HL-60 (cell line): Measurements from ENCODE around the gene HNRNPLL.

Experiments
- DNase-seq, 2 experiments: peaks; one replicate each; pipeline ENCODE4 v3.0.0-alpha.2; 2010 to 2020; ENCODE audit warnings: low read depth in 1 of 2, low spot score in 1 of 2
- H3K27ac ChIP-seq: fragments of 250-450 bp; sonication (Bioruptor Pico); replicated peaks from 2 replicates; pipeline ENCODE4 v1.5.1; 2020; ENCODE audit warnings: mild to moderate bottlenecking, moderate library complexity
- H3K27me3 ChIP-seq: fragments of 250-450 bp; sonication (Bioruptor Pico); 2 replicates; pipeline ENCODE4 v1.5.1; 2021; ENCODE audit warnings: mild to moderate bottlenecking, moderate library complexity; ENCODE audit not compliant: insufficient read depth, poor library complexity, severe bottlenecking
- H3K4me3 ChIP-seq: replicated peaks from 2 replicates; pipeline ENCODE4 v1.5.1; 2011; ENCODE audit warnings: mild to moderate bottlenecking, control low read depth, low read length; ENCODE audit not compliant: insufficient read depth
- GABPA ChIP-seq: IDR thresholded peaks from 2 replicates; pipeline ENCODE4 v1.6.1; 2012; ENCODE audit warnings: low read depth
- POLR2AphosphoS5 ChIP-seq: IDR thresholded peaks from 2 replicates; pipeline ENCODE4 v1.6.1; 2012; ENCODE audit warnings: low read depth
- SPI1 ChIP-seq: IDR thresholded peaks from 2 replicates; pipeline ENCODE4 v1.6.1; 2012; ENCODE audit warnings: low read depth, mild to moderate bottlenecking, borderline replicate concordance
- TF ChIP-seq, protein P1 (sequence below): IDR thresholded peaks from one replicate; pipeline ENCODE4 v1.5.1; 2011; ENCODE audit warnings: low read length, control low read depth, inconsistent platforms; ENCODE audit not compliant: insufficient read depth
- TF ChIP-seq, protein P2 (sequence below): IDR thresholded peaks from 2 replicates; pipeline ENCODE4 v1.6.1; 2012; ENCODE audit warnings: low read depth; ENCODE audit not compliant: insufficient replicate concordance

Gene HNRNPLL

GRCh38 chr2:38515155-38516074 lies 87.3 kb downstream of the HNRNPLL start:
- no peak overlapping the region for H3K27ac ChIP-seq
- H3K4me3 ChIP-seq, result no peak overlapping the region
- DNase-seq, result peak in 1 of 2 experiments; percentile 27
- no peaks in the 10 kb centered on the region for H3K27me3 ChIP-seq
- TF ChIP-seq POLR2AphosphoS5 (no peak), SPI1 (no peak), GABPA (no peak)
- TF ChIP-seq, protein P1, sequence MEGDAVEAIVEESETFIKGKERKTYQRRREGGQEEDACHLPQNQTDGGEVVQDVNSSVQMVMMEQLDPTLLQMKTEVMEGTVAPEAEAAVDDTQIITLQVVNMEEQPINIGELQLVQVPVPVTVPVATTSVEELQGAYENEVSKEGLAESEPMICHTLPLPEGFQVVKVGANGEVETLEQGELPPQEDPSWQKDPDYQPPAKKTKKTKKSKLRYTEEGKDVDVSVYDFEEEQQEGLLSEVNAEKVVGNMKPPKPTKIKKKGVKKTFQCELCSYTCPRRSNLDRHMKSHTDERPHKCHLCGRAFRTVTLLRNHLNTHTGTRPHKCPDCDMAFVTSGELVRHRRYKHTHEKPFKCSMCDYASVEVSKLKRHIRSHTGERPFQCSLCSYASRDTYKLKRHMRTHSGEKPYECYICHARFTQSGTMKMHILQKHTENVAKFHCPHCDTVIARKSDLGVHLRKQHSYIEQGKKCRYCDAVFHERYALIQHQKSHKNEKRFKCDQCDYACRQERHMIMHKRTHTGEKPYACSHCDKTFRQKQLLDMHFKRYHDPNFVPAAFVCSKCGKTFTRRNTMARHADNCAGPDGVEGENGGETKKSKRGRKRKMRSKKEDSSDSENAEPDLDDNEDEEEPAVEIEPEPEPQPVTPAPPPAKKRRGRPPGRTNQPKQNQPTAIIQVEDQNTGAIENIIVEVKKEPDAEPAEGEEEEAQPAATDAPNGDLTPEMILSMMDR, result no peak
- TF ChIP-seq, protein P2, sequence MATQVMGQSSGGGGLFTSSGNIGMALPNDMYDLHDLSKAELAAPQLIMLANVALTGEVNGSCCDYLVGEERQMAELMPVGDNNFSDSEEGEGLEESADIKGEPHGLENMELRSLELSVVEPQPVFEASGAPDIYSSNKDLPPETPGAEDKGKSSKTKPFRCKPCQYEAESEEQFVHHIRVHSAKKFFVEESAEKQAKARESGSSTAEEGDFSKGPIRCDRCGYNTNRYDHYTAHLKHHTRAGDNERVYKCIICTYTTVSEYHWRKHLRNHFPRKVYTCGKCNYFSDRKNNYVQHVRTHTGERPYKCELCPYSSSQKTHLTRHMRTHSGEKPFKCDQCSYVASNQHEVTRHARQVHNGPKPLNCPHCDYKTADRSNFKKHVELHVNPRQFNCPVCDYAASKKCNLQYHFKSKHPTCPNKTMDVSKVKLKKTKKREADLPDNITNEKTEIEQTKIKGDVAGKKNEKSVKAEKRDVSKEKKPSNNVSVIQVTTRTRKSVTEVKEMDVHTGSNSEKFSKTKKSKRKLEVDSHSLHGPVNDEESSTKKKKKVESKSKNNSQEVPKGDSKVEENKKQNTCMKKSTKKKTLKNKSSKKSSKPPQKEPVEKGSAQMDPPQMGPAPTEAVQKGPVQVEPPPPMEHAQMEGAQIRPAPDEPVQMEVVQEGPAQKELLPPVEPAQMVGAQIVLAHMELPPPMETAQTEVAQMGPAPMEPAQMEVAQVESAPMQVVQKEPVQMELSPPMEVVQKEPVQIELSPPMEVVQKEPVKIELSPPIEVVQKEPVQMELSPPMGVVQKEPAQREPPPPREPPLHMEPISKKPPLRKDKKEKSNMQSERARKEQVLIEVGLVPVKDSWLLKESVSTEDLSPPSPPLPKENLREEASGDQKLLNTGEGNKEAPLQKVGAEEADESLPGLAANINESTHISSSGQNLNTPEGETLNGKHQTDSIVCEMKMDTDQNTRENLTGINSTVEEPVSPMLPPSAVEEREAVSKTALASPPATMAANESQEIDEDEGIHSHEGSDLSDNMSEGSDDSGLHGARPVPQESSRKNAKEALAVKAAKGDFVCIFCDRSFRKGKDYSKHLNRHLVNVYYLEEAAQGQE, result no peak

DNA sequence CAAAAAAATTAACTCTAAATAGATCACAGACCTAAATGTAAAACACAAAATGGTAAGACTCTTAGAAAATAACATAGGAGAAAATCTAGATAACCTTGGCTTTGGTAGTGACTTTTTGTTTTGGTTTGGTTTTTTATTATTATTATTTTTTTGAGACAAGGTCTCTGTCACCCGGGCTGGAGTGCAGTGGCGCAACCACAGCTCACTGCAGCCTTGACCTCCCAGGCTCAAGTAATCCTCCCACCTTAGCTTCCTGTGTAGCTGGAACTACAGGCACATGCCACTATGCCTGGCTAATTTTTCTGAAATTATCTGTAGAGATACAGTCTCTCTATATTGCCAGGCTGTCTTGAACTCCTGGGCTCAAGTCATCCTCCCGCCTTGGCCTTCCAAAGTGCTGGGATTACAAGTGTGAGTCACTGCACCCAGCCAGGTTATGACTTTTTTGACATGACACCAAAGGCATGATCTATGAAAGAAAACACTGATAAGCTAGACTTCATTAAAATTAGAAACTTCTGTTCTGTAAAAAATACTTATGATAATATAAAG lies 88.0 kb downstream of the HNRNPLL start:
- DNase-seq, result peak in 1 of 2 experiments; percentile 41
- TF ChIP-seq, protein P2, result no peak
- no peak for TF ChIP-seq GABPA
- TF ChIP-seq, protein P1, result no peak
- TF ChIP-seq POLR2AphosphoS5, result no peak
- TF ChIP-seq SPI1, result no peak
- Histone ChIP-seq H3K27ac (no peak overlapping the region), H3K4me3 (no peak overlapping the region), H3K27me3 (no peaks in the 10 kb centered on the region)

GRCh38 chr2:38512211-38512610 lies 90.5 kb downstream of the HNRNPLL start:
- peak in 1 of 2 experiments; percentile 64 for DNase-seq
- TF ChIP-seq, protein P1, result no peak
- TF ChIP-seq POLR2AphosphoS5, result no peak
- TF ChIP-seq, protein P2, result no peak
- TF ChIP-seq SPI1, result no peak
- TF ChIP-seq GABPA, result no peak
- H3K27ac ChIP-seq, result peak overlapping the region; percentile 28
- no peak overlapping the region for H3K4me3 ChIP-seq
- no peaks in the 10 kb centered on the region for H3K27me3 ChIP-seq
